Body of pancreas (tissue), 4 donors: ENCODE data around the gene ESRRG.

ENCODE experiments used
- CTCF ChIP-seq, 7 experiments: fragments of 450-650 bp in 4 of 7; fragments of 200-600 bp in 3 of 7; sonication (generic) in 3 of 7; IDR thresholded peaks; one replicate each; pipeline ENCODE4 v1.5.1; 2016 to 2019; ENCODE audit warnings: antibody characterized with exemption in 7 of 7
- POLR2A ChIP-seq, 3 donors: fragments of 450-650 bp; IDR thresholded peaks; one replicate each; pipeline ENCODE4 v1.6.1; 2016; ENCODE audit warnings: antibody characterized with exemption in 3 of 3, mild to moderate bottlenecking in 2 of 3

- TF ChIP-seq CTCF (IDR thresholded peaks at IDR 0.05) (no peak), POLR2A (IDR thresholded peaks at IDR 0.05) (no peak)
These were observed 220.6 kb downstream of the ESRRG start for GRCh38 chr1:216502528-216503162.
